SHP77 treated with DMSO at 0.1 percent for 48 hours (cell line): Measurements from ENCODE around the gene PPP1R1B.

Experiments used
- DNase-seq: peaks from one replicate; lab custom pipeline; 2025; lab: John Stamatoyannopoulos, UW

The PPP1R1B gene

DNA sequence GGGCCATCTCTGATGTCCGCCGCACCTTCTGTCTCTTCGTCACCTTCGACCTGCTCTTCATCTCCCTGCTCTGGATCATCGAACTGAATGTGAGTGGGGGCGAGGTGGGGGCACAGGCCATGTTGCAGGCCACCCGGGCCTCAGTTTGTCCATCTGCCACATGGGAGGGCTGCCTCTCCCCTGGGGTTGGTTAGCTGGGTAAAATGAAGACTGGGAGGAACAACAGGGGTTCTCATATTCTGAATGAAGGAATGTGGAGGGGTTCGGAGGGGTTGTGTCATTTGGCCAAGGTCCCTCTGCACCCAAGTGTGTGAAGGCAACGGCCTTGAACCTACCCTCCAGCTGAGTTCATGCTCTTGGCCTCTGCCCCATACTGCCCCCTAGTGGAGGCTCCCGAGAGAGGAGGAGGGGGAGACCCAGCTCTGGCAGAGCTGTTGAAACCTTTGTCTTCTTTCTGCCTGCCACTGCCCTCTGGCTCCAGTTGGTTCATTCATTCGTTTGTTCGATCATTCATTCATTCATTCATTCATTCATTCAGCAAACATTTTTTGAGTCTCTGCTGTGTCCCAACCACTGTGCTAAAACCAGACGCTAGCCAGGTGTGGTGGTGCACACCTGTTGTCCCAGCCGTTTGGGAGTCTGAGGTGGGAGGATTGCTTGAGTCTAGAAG is 27.0 kb downstream of the PPP1R1B start:
- DNase-seq: no peak

- DNase-seq: no peak
Observed at GRCh38 chr17:39655105-39655504, 28.4 kb downstream of the PPP1R1B start.

- no peak for DNase-seq
Observed at GRCh38 chr17:39658346-39658745, 31.6 kb downstream of the PPP1R1B start.

DNA sequence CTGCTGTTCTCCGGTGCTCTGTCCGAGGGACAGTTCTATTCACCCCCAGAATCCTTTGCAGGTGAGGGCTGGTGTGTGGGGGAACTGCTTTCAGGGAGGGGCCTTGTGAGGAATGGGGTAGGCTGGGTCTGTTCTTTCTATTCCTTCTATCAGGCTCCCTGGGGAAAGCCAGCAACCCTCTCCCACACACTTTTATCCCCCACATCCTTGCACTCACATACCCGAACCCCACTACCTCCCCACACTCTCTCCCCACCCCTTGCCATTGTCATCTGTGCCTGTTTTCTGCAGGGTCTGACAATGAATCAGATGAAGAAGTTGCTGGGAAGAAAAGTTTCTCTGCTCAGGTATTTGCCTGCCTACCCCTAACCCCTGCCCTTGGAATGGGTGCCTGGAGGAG is 32.0 kb downstream of the PPP1R1B start:
- no peak for DNase-seq

- DNase-seq: no peak
Observed at GRCh38 chr17:39659279-39660010, 32.7 kb downstream of the PPP1R1B start.

- no peak for DNase-seq
Observed at GRCh38 chr17:39660011-39660360, 33.2 kb downstream of the PPP1R1B start.

- DNase-seq: no peak
Observed at GRCh38 chr17:39660397-39661385, 33.9 kb downstream of the PPP1R1B start.

- no peak for DNase-seq
Observed at GRCh38 chr17:39661744-39662541, 35.2 kb downstream of the PPP1R1B start.

GRCh38 chr17:39662551-39663339 is 36.0 kb downstream of the PPP1R1B start:
- DNase-seq: no peak

DNA sequence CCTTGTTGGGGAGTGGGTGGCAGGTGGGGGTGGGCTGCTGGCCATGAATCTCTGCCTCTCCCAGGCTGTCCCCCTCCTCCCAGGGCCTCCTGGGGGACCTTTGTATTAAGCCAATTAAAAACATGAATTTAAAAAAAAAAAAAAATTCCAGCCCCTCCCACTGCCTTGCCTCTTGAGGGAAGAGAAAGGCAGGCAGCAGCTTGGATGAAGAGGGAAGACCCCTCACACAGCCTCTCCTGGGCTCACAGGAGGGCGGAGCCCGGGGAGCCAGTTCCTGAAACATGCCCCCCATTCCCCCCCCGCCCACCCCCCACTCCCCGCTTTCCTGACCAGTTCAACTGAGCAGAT is 36.6 kb downstream of the PPP1R1B start:
- no peak for DNase-seq

- no peak for DNase-seq
Observed at GRCh38 chr17:39663688-39664580, 37.2 kb downstream of the PPP1R1B start.

- no peak for DNase-seq
Observed at GRCh38 chr17:39664581-39665561, 38.1 kb downstream of the PPP1R1B start, which contains the start of gene TCAP. TCAP (plus strand) TSS chr17:39665349; CDS start chr17:39665360, 11 bp downstream.

GRCh38 chr17:39665642-39666224 is 39.0 kb downstream of the PPP1R1B start:
- DNase-seq: peak; percentile 21

DNA sequence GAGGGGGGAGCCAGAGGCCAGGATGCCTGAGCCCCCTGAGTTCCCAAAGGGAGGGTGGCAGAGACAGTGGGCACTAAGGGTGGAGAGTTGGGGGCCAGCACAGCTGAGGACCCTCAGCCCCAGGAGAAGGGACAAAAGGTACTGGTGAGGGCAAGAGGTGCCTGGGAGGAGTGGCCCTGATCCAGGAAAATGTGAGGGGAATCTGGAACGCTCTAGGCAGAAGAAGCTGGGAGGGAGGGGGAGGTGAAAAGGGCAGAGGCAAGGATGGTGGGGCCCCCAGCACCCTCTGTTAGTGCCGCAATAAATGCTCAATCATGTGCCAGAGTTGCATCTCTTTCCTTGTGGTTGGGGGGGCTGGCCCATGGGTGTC is 39.5 kb downstream of the PPP1R1B start:
- no peak for DNase-seq

GRCh38 chr17:39666601-39667261 is 40.0 kb downstream of the PPP1R1B start:
- DNase-seq: no peak

GRCh38 chr17:39667262-39667944 is 40.7 kb downstream of the PPP1R1B start:
- no peak for DNase-seq
